HG03139 (cell line): ENCODE results near the gene ETV3.

Experiments
- ATAC-seq: cut with Tn5 transposase; IDR thresholded peaks from one replicate; pipeline ENCODE4 v1.9.1; 2021; ENCODE audit not compliant: unreplicated experiment

ETV3 gene

DNA sequence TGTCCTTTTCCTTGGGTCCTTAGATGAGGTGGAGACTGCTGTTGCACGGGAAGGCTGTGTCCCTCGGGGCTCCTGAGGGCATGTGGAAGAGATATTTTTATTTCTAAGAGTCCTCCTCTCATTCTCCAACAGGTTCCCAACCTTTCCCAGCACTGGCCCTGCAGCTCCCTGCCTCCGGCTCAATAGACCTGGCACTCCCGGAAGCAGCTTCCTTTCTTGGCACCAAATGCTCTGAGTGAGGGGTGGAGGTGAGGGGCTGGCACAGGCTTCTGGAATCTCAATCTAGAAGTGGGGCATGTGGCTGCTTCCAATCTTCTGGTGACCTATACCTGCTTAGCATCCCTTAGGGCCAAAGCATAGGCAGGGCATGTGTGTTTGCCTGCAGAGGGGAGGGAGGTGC is 43.1 kb downstream of the ETV3 start:
- ATAC-seq = no peak

DNA sequence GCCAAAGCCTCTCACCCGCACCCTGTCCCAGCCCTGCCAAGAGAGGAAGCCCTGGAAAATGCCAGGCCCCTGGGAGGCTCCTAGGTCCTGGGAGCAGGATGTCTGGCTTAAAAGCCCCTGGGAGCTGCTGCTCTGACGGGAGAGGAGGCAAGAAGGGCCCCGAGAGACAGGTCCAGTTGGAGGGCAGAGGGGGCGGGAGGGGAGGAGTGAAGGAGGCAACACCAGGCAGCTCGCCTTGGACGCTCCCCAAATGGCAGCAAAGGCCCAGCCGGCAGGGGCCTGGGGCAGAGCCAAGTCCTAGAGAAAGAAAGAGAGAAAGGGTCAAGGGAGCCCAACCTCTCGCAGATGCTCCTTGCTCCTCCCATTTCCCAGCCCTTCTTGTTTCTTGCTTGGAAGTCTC is 45.4 kb downstream of the ETV3 start:
- no peak for ATAC-seq

DNA sequence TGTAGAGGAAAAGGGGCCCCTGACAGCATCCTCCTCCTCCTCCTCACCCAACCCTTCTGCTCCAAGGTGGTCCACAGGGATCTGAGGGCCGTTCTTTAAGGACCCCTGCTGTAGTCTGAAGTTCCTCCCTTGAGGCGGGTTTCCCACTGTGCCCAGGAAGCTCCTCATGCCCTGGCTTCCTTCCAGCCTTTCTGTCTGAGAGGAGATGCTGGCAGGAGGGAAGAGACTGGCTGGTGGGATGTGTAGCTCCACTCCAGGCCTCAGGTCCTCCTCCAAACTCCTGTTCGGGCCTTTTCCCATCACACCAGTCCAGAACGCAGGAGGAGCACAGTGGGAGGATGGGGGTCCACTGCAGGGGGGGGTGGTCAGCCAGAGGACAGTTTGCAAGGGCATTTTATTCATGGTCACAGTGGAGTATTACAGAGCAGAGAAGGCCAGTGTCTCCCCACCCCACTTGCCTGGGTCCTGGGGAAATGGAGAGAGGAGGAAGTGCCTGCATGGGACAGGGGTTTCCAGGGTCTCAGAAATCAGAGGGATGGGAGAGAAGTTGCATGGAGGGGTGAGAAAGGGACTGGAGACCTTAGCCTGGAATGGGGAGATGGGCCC is 46.4 kb downstream of the ETV3 start:
- no peak for ATAC-seq

DNA sequence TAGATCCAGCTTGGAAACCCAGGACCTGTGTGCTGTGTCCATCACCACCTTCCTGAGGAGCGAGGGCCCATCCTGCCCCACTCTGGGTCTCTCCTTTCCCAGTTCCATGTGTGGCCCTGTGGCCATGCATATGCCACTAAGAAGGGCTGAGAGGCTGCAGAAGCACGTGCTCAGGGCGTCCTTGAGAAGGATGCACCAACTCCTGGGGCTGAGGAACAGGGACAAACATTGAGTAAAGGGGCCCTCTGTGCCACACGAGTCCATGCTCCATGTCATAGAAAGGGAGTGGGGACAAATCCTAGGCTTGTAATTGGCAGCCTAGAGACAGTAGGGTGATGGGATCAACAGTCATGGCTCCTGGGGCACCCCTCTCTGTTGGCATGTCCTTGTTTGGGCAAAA is 47.0 kb downstream of the ETV3 start:
- no peak for ATAC-seq

DNA sequence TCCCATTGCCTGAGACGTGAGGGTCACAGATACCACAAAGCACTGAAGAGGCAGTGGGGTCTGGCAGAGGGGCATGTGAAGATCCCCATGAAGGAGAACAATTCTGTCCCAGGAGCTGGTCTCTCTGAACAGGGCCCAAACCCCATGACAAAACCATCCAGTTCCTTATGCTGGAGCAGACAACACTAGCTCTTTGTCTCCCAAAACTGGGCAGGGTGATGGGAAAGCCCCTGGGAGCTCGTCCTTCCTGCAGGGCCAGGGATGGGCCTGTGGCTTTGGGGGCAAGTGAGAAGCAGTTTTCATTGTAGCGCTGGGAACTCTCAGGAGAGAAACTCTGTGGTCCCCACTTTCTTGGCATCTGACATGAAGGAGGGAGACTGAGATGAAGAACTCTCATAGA is 47.4 kb downstream of the ETV3 start:
- ATAC-seq = no peak

DNA sequence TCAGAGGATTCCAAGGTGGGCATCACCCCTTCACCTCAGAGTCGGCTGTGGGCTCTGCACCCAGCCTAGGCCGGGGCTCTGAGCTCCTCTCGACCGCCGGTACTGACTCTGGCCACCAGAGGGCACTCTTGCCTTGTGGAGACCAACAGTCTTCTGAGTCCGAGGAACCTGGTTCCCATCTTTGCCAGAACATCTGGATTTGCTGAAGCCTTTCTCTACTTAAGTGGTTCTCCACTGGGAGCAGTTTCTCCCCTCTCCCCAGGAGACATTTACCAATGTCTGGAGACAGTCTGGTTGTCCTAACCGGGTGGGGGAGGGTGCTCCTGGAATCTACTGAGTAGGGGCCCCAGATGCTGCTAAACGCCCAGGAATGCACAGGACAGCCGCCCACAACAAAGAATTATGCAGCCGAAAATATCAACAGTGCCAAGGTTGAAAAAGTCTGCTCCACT is 48.0 kb downstream of the ETV3 start:
- no peak for ATAC-seq

DNA sequence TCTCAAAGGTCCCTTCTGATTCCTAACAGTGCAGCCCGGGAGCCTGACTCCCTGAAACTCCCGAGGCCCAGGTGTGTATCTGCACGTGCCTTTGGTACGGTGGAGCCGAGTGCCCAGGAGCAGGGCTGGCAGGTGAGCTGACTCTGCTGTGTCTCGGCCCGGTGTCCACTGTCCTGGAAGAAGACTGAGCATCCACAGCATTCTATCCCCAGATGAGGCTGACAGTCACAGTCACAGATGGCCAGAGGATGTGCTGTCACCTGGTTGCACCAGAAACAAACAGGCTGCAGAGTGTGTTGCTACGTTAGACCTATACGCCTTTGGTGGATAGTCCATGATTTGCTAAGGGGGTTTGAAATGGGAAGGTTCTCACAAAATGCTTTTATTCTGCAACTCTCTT is 48.4 kb downstream of the ETV3 start:
- ATAC-seq = no peak

DNA sequence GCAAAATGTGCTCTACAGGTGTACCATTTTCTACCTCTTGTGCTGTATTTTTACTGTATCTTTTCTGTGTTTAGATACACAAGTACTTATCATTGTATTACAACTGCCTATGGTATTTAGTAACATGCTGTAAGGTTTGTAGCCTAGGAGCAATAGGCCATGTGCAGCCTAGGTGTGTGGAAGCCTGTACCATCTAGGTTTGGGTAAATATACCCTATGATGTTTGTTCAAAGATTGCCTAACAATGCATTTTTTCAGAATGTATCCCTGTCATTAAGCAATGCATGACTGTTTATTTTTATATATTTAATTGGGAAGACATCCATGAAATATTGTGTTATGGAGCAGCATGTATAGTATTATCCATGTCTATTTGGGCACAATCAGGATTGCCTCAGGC is 49.6 kb downstream of the ETV3 start:
- ATAC-seq = no peak

GRCh38 chr1:157087030-157087429 is 51.2 kb downstream of the ETV3 start:
- ATAC-seq = no peak

DNA sequence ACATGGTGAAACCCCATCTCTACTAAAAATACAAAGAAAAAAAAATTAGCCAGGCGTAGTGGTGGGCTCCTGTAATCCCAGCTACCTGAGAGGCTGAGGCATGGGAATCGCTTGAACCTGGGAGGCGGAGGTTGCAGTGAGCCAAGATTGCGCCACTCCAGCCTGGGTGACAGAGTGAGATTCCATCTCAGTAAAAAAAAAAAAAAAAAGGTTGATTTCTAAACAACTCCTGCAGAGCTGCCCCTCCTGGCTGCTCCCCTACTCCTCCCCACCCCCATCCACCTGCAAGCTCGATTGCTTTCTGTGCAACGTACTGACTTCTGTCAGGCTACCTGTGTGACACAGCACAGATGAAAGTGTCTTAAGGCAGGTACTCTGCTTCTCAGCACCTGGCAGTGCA is 51.9 kb downstream of the ETV3 start:
- ATAC-seq = no peak

GRCh38 chr1:157085421-157085820 is 52.8 kb downstream of the ETV3 start:
- ATAC-seq = no peak

- ATAC-seq = no peak
Measured at GRCh38 chr1:157084720-157085119, 53.5 kb downstream of the ETV3 start.

DNA sequence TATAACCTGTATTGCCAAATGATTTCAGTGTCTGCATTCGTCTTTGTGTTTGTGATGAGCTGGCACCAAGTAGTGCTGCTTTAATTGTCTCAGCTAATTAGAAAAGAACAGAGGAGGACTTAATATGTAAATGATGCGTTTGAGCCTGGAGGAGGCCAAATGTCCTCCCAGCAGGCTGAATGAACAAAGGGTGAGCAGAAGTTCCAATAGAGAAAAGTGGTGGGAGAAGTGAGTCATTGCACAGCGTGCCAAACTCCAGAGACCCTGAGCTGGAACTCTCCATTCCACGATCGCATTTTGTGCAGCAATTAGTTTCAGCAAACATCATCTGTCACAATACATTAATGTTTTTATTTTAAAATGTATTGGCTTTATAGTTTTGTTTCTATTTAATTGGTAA is 56.5 kb downstream of the ETV3 start:
- ATAC-seq = no peak

DNA sequence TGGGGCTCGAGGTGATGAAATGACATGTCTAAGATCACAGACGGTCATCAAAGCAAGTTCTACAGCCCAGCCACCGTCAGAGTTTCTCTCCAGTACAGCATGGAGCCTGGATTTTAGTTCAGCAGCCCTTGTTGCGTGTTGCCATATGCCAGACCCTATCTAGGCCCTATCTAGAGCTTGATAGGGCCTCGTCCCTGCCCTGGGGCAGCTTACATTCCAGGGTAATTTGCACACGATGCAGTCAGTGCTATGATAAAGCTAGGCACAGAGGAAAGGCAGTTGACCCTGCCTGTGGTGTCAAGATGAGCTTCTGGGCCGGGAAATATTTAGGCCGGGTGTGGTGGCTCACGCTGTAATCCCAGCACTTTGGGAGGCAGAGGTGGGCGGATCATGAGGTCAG is 57.5 kb downstream of the ETV3 start:
- no peak for ATAC-seq

DNA sequence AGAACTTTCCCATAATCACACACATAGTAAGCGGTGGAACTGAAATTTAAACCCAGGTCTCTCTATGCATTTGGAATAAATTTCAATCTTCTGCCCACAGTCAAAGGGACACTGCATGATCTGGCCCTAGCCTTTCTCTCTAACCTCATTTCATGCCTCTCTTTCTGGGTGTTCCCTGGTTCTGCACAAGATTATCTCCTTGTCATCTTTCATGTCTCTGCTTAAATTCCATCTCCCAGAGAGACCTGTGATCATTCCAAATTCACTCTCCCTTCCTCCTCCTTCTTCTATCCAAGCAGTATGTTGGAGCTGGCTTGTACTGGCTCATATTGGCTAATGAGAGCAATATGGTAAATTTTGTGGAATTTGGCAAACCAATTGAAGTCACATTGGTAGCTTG is 60.8 kb downstream of the ETV3 start:
- ATAC-seq = no peak

DNA sequence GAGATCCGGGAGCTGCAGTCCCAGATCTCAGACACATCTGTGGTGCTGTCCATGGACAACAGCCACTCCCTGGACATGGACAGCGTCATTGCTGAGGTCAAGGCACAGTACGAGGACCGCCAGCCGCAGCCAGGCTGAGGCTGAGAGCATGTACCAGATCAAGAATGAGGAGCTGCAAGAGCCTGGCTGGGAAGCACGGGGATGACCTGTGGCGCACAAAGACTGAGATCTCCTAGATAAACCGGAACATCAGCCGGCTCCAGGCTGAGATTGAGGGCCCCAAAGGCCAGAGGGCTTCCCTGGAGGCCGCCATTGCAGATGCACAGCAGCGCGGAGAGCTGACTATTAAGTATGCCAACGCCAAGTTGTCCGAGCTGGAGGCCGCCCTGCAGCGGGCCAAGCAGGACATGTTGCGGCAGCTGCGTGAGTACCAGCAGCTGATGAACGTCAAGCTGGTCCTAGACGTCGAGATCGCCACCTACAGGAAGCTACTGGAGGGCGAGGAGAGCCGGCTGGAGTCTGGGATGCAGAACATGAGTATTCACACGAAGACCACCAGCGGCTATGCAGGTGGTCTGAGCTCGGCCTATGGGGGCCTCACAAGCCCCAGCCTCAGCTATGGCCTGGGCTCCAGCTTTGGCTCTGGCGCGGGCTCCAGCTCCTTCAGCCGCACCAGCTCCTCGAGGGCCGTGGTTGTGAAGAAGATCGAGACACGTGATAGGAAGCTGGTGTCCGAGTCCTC is 64.1 kb downstream of the ETV3 start:
- ATAC-seq = no peak
